NCI-H1105 (cell line): ENCODE results near the gene MACROH2A1.
A peak's percentile ranks its signal among the peaks of the same experiment; 100 is the strongest.
"Not testable (repeated sequence)": the region's sequence is repeated elsewhere in the genome, so short reads cannot be mapped to it uniquely, and the experiment has no call there.

Source experiments
- DNase-seq: peaks from one replicate; lab custom pipeline; 2025; lab: John Stamatoyannopoulos, UW

The MACROH2A1 gene

GRCh38 chr5:135376961-135377624 lies 21.9 kb downstream of the MACROH2A1 start:
- DNase-seq: no peak

- DNase-seq: no peak
These were observed 23.8 kb downstream of the MACROH2A1 start for GRCh38 chr5:135375040-135375793.

GRCh38 chr5:135373736-135374515 lies 25.1 kb downstream of the MACROH2A1 start:
- DNase-seq: no peak

- no peak for DNase-seq
These were observed 26.2 kb downstream of the MACROH2A1 start for GRCh38 chr5:135372654-135373381.

GRCh38 chr5:135371622-135372232 lies 27.3 kb downstream of the MACROH2A1 start:
- DNase-seq: no peak

GRCh38 chr5:135369952-135370351 lies 29.1 kb downstream of the MACROH2A1 start:
- no peak for DNase-seq

DNA sequence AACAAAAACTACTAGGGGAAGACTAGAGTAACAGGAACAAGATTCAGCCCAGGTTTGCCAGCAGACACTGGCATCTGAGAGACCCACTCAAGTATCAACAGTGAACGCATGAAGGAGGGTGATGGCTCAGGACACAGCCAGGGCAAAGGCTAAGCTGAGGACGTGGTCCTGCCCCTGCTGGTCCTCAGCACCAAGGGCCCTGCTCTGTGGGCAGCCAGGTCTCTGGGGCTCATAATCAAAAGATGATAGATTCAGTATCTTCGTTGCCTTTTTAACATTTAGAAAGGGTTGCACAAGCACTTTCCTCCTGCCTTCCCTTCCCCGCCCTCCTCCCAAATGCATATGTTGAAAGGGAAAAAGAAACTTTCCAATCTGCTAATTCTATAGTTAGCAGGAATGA lies 31.5 kb downstream of the MACROH2A1 start:
- DNase-seq: no peak

DNA sequence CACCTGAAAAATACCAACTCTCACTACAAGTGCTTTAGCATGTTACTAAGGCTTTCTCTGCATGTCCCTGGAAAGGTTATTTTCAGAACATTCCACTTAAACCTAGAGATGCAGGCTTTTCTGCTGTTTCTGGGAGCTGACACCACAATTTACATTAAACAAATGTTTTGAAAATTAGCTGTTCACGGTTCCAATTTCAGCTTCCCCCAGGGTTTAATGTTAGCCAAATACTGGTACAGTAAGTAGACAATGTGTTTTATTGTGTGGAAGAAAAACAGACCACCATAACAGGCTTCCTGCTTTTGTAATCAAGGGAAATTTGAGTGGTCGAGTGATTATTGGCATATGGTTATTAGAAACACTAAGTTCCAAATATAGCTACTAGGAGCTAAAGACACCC lies 32.0 kb downstream of the MACROH2A1 start:
- DNase-seq: no peak

DNA sequence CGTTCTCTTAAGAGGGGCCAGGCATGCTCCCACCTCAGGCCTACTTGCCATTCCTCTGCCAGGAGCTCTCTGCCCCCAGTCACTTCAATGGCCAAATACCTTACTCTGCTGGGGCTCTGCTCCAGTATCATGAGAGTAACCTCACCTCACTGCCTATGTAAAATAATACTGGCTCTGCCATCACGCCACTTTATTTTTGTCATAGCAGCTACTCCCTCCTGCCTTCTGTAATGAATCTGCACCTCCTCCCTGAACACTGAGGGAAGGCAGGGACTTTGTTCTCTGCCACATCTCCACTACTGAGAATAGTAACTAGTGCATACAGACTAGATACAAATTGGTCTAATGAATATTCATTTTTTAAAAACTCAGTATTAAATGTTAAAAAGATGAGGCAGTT lies 33.8 kb downstream of the MACROH2A1 start:
- peak; percentile 39 for DNase-seq

- peak; percentile 65 for DNase-seq
These were observed 34.4 kb downstream of the MACROH2A1 start for GRCh38 chr5:135364421-135365262.

DNA sequence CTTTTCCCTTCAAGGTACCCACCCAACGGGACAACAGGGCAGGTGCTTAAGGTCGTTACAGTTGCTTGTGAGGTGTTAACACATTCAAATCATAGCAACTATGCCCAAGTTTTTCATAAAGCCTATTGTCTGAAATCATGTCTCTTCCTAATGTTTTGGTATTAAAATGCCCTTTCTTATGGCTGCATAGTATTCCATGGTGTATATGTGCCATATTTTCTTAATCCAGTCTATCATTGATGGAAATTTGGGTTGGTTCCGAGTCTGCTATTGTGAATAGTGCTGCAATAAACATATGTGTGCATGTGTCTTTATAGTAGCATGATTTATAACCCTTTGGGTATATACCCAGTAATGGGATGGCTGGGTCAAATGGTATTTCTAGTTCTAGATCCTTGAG lies 35.7 kb downstream of the MACROH2A1 start:
- DNase-seq: not testable (repeated sequence)

GRCh38 chr5:135362102-135362501 lies 36.9 kb downstream of the MACROH2A1 start:
- no peak for DNase-seq

DNA sequence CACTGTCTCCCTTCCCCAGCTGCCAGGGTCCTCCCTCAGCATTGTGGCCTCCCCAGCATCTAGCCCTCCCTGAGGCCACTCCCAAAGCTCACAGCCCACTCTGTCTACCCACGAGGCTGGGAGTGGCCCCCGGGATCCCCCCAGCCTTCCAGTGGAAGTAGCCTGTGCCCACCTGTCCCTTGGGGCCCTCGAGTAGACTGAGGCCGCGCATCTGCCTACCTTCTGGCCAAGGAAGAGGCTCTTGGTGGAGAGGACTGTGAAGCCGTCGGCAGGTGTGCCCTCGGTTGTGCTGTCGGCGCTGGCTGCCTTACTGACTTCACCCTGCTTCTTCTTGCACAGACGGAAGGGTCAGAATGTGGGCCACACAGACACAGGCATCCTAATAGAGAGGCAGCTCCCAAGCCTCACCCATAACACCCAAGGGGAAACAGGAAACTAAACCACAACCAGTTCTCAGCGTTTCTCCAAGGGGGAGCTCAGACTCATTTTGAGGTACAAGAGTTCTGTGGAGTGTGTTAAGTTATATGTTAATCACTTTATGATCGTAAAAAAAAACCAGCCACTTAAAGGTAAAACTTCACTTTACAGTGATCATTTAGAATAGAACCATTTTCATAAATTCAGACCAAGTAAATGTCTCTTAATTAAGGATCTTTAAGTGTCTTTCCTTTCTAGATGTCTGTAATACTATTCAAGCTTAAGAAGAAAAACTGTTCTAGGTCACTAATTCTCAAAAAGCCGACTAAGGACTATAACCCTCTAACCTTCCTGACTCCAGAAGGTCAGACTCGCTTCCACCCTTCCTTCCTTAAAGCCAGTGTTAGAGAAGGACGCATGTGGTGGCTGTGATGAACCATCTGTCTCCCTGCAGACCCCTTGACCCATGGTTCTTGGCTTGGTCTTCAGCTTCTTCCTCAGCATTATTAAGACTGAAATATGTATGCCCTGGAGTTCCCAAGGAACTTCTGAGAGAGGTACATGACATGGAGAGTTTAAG lies 38.5 kb downstream of the MACROH2A1 start:
- no peak for DNase-seq

GRCh38 chr5:135359374-135360165 lies 39.5 kb downstream of the MACROH2A1 start:
- DNase-seq: no peak

- DNase-seq: no peak
These were observed 41.3 kb downstream of the MACROH2A1 start for GRCh38 chr5:135357685-135358084.

- no peak for DNase-seq
These were observed 42.3 kb downstream of the MACROH2A1 start for GRCh38 chr5:135356522-135357318.

GRCh38 chr5:135355169-135355568 lies 43.9 kb downstream of the MACROH2A1 start:
- no peak for DNase-seq
